HG03159 (cell line): ENCODE measurements around the gene HTR4.
"Not testable (repeated sequence)": the region's sequence is repeated elsewhere in the genome, so short reads cannot be mapped to it uniquely, and the experiment has no call there.

ENCODE experiments used
- ATAC-seq: cut with Tn5 transposase; IDR thresholded peaks from one replicate; pipeline ENCODE4 v1.9.1; 2021; ENCODE audit warnings: mild to moderate bottlenecking, moderate library complexity; ENCODE audit not compliant: unreplicated experiment

Gene HTR4

GRCh38 chr5:148653836-148654781 lies at the start of gene HTR4:
TSS of gene HTR4 (minus strand) at chr5:148654527. CDS start at chr5:148637014, 17,513 bp downstream.
- no peak for ATAC-seq

- ATAC-seq: no peak
Measured at GRCh38 chr5:148702019-148702596, 47.8 kb upstream of the HTR4 start.

GRCh38 chr5:148699028-148699427 lies 44.7 kb upstream of the HTR4 start:
- no peak for ATAC-seq

- ATAC-seq: no peak
Measured at GRCh38 chr5:148697809-148698196, 43.5 kb upstream of the HTR4 start.

- no peak for ATAC-seq
Measured at GRCh38 chr5:148697180-148697808, 43.0 kb upstream of the HTR4 start.

DNA sequence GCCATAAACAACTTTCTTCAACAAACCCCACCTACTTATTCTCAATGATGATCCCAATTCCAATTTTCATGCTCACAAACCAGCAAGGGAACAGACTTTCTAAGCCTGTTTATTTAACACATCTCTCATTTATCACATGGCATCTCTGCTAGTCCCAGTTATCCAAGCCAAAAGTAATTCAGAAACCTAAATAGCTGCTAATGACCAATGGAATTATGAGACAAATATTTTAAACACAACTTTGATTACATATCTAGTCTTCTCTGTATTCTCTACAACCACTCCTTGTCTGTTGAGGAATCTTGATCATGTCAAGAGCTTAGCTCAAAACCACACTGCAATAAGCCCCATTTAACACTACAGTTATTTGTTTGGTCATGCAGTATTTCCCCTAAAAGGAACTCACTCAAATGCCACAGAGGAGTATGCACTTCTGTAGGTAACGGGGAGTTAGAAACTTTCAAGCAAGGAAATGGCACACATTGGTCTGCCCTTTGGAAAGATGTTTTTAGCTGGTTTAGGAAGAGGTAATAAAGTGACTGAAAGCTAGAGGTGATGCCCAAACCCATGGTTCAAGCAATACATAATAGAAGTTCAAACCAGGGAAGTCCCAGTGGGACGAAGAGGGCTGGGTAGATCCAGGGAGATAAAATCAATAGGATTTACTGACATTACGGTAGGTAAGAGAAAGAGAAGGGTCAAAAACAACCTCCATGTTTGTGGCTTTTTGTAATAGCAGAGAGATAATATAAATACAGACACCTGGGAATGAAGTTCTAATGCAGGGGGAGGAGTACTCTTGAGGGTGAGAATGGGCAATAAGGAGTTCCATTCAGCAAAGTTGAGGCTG lies 42.1 kb upstream of the HTR4 start:
- no peak for ATAC-seq

- no peak for ATAC-seq
Measured at GRCh38 chr5:148690945-148691344, 36.6 kb upstream of the HTR4 start.

- ATAC-seq: no peak
Measured at GRCh38 chr5:148688787-148689186, 34.5 kb upstream of the HTR4 start.

DNA sequence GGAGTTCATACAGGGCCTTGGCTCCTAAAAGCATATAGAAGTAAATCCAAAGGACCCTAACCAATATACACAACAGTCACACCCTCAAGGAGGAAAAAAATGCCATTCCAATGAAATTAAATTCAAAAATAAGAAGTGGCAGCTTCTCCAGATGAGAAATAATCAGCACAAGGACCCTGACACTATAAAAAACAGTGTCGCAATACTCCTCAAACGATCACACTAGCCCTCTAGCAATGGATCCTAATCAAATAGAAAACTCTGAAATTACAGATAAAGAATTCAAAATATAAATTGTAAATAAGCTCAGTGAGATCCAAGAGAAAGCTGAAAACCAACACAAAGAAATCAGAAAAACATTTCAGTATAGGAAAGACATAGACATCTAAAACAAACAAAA lies 33.5 kb upstream of the HTR4 start:
- no peak for ATAC-seq

DNA sequence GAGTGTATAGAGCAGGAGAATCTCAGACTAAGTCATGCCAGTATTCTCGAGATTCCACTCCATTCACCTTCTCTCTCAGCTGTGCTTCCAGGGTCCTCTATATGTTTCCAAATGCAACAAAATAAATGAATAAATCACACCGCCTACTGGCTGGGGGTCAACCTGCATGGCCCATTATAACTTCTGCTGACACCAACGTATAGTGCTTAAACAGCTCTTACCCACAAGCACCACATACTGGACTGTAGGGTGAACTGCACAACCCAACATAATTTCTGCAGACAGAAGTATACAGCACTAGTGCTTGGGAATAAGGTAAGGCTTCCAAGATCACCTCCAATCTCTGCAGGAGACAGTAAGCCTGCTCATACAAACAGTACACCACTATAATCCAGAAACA lies 33.1 kb upstream of the HTR4 start:
- ATAC-seq: peak; percentile 100

- no peak for ATAC-seq
Measured at GRCh38 chr5:148686660-148687059, 32.3 kb upstream of the HTR4 start.

GRCh38 chr5:148685520-148686134 lies 31.3 kb upstream of the HTR4 start:
- no peak for ATAC-seq

DNA sequence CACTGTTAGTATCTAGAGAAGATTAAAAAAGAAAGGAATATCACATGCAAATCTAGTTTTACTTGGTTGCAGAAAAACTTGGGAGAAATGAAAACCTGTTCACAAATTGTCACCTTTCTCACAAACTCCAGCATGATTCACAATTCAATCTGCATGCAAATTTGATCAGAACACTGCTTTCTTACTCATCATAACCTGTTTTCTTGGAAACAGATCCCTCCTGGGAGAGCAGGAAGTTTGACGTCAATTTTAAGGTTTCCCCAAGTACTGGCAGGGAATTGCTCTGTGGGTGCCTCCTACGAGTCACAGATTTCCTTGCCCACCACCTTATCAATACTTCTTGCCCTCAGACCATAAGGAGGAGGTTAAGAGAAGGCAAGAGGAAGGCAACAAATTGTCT lies 30.2 kb upstream of the HTR4 start:
- ATAC-seq: no peak

GRCh38 chr5:148683651-148684050 lies 29.3 kb upstream of the HTR4 start:
- no peak for ATAC-seq

GRCh38 chr5:148682058-148683026 lies 28.0 kb upstream of the HTR4 start:
- ATAC-seq: no peak

DNA sequence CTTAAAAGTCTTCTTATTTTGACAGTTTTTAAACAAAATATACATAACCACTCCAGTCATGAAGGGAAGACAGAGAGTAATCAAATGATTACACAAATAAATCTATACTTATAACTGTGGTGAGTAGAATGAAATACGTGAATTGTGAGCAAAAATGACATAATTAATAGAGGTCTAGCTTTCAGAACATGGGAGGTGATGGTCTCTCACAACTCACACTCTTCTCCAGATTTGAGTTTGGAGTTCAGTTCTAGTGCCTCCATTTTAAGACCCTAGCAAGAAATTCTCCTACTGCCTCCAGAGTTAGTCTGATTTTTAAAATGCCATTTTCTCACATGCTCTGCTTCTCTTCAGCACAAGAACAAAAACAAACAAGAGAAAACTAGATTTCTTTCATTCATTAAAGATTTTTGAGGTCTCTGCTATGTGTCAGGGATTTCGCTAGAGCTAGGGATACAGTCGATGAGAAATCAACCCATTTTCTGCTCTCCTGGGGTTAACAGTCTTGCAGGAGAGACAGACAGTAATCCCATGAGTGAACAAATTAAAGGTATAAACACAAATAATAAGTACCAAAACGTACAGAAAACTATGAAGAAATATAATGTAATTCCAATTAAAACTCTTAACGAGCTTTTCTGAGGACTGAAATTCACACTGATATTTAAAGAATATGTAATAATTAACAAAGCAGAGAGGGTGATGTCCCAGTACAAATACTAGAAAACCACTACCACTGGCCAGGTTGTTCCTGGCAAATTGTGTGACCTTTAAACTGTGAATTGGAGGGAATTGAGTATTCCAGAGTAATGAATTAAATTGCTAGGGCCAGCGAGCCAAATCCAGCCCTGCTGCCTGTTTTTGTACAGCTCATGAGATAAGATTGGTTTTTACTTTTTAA lies 27.1 kb upstream of the HTR4 start:
- ATAC-seq: no peak

GRCh38 chr5:148673704-148674103 lies 19.4 kb upstream of the HTR4 start:
- ATAC-seq: not testable (repeated sequence)

GRCh38 chr5:148666353-148666752 lies 12.0 kb upstream of the HTR4 start:
- ATAC-seq: no peak
